SJSA1 (cell line): ENCODE results near the gene ZNF316. TPM values are rescaled to one million over a fixed set of nuclear protein-coding genes. Genes with fewer than 3 reads are reported as not detected.

Source experiments
- total RNA-seq: library from RNA; depleted of rRNA; stranded (reverse); fragments of >200 nt; shearing (Covaris generic); gene quantifications from 2 replicates; pipeline ENCODE4 v1.2.3, GENCODE V29; 2014; rRNA removed

Gene ZNF316
- total RNA-seq, 1 experiment from 2014 or later, result 11.6 TPM

Other genes starting within 250 kb of the ZNF316 start
- gene DAGLB, start 189.4 kb upstream of the ZNF316 start, total RNA-seq, result 21.6 and 23.4 TPM in 2 replicates
- gene KDELR2, start 153.2 kb upstream of the ZNF316 start, total RNA-seq, result 200 and 294 TPM in 2 replicates
- gene GRID2IP, start 85.9 kb upstream of the ZNF316 start, total RNA-seq, result not detected in 2 replicates
- 37.0 and 45.3 TPM in 2 replicates for gene ZDHHC4, start 59.9 kb upstream of the ZNF316 start, total RNA-seq
- 15.6 and 21.1 TPM in 2 replicates for gene INTS15, start 47.3 kb upstream of the ZNF316 start, total RNA-seq
- gene ZNF853, start 21.7 kb upstream of the ZNF316 start, total RNA-seq, result 0.08 TPM in 1 of 2 replicates, not detected in the other
- gene ZNF12, start 69.6 kb downstream of the ZNF316 start, total RNA-seq, result 17.4 and 18.9 TPM in 2 replicates
- gene RSPH10B2, start 116.8 kb downstream of the ZNF316 start, total RNA-seq, result not detected in 2 replicates
- gene CCZ1B, start 189.0 kb downstream of the ZNF316 start, total RNA-seq, result 34.1 and 44.0 TPM in 2 replicates